HG02610 (cell line): ENCODE data around the gene TBCD.

Experiments used
- ATAC-seq: cut with Tn5 transposase; IDR thresholded peaks from one replicate; pipeline ENCODE4 v1.9.1; 2021; ENCODE audit warnings: mild to moderate bottlenecking, moderate library complexity; ENCODE audit not compliant: unreplicated experiment

Gene TBCD

DNA sequence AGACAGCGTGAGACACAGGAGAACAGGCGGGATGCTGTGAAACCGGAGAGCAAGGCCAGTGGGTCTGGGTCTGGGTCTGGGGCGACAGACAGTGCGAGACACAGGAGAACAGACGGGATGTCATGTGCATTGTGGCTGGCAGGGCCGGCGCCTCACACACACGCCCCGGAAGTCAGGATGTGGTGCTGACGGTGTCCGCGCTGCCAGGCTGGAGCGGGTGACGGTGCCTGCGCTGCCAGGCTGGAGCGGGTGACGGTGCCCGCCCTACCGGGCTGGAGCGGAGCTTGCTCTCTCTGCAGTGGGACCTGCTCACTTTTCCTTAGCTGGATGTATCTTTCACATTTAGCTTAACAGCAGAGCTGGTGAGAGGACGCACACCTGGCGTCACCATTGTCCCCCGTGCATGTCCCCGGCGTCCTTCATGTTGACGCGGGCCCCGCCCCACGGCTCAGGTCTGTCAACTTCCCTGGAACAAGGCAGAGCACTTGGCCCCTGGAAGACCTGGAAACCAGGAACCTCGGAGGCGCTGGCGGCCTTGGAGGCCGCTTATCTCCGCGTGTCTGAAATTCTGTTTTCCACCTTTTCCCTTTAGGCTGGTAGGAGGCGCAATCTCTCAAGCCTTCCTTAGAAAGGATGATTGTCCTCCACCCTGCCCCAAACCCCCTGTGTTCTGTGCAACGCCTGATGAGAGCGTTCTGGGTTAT, 131.0 kb downstream of the TBCD start:
- no peak for ATAC-seq

DNA sequence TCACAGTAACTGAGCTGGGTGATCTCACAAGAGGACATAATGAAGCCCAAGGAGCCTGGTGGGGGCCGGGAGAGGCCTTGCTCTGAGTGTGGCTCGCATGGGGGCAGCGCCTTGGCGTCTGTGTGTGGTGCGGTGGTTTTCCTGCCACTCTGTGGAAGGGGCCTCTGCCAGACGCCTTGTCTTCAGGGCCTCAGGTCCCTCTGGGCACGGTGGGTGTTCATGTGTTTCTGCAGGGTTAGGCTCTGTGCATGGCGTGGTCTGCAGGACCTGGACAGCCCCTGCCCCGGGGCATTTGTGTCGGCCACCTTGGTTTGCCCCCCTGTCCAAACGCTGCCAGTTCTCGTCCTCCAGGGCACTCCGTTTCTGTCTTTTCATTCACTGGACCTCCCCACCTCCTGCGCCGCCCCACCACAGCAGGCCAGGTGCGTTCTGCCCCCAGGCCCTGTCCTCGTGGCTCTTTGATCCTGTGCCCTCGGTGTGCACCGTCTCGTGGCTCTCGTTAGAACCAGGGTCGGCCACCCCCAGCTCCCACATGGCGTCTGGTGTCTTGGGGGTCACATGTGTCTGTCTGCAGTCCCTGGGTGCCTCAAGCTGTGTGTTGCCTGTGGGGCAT, 131.7 kb downstream of the TBCD start:
- ATAC-seq, result no peak

- ATAC-seq, result no peak
Measured at GRCh38 chr17:82884341-82884969, 132.6 kb downstream of the TBCD start.

DNA sequence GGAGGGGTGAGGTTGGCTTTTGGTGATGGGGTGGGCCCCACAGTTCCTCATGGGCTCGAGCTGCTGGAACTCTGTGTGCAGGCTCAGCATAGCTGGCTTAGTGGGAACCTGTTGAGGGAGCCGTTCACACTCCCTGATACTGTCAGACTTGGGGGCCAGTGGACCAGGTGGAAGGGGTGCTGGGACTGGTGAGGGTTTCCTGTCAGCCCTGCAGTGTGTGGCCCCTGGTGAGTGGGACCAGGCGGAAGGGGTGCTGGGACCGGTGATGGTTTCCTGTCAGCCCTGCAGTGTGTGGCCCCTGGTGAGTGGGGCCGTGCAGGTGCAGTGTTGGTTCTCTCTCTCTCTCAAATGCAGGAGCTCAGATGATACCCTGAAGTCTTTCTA, 133.1 kb downstream of the TBCD start:
- ATAC-seq, result peak; percentile 47

GRCh38 chr17:82887255-82888164, 135.6 kb downstream of the TBCD start:
- no peak for ATAC-seq

DNA sequence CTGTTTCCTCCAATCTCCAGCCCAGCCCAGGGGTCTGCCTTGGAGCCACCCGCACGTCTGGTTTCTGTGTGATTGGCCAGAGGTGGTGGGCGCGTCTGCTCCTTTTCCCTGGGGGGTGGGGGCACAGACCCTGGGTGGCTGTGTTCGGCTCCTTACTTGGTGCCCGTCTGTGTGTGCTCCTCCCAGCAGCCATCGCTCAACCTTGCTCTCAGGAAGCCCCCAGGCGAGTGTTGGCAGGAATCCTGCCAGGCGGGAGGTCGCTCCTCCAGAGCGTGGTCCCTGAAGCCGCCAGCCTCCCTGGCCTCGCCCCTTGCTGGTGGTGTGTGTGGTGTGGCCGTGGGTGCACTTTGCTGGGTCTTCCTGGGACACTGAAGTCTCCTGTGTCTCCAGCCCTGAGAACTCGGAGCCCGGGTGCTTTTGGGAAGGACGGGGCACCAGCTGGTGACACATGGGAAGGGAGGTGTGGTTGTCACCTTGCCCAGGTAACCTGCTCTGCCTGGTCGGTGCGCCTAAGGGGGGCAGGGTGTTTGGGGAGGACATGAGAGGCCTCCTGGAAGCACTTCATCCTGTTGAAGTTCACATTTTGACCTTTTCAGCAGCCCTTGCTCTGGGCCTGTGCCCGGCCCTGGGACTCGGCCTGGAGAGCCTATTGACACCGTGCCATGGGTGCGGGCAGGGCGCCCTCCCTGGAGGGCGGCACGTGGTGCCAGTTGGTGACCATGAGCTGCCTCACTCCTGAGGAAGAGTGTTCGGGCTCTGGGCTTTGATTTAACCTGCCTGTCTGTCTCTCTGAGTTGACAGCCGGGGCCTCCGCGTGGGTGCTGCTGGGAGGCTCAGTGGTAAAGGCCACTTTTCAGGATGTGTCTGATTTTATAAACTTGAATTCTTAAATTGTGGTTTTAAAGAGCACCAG, 137.0 kb downstream of the TBCD start:
- ATAC-seq, result no peak

DNA sequence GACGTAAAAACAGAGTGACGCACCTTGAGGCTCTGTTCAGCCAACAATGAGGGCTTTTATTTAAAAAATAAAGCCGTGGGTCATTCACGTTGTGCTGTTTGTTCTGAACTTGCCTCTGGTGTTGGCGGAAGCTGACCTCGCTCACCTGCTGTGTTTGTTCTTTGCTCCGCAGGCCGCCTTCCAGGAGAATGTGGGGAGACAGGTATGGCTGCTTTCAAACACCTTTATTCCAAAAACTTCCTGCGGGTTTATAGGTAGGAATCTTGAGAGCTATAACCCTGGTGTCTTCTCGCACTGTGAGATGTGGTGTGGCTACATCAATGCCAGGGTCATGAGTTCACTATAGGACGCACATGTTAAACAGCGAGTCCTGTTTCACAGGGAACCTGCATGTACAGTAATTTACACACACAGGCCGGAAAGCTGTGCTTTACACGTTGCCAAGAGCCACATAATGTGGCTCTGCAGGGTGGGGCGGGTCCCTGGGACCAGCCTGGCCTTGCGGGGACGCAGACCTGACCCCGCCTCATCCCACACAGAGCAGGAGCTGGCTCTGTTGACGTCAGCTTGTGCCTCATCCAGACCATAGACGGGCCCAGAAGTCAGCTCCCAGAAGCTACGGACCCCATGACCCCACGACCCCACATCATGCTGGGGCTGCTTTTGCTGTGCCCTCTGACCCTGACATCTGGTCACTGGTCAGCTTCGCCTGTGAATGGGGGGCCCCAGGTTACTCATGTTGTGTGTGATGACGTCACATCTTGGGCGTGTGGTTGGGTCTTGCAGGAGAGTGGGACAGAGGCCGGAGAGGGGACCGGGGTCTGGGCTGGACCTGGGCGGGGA, 137.9 kb downstream of the TBCD start:
- ATAC-seq, result no peak

- no peak for ATAC-seq
Measured at GRCh38 chr17:82890339-82890730, 138.5 kb downstream of the TBCD start.

GRCh38 chr17:82890926-82891678, 139.2 kb downstream of the TBCD start:
- no peak for ATAC-seq

GRCh38 chr17:82891911-82892310, 140.0 kb downstream of the TBCD start:
- no peak for ATAC-seq

DNA sequence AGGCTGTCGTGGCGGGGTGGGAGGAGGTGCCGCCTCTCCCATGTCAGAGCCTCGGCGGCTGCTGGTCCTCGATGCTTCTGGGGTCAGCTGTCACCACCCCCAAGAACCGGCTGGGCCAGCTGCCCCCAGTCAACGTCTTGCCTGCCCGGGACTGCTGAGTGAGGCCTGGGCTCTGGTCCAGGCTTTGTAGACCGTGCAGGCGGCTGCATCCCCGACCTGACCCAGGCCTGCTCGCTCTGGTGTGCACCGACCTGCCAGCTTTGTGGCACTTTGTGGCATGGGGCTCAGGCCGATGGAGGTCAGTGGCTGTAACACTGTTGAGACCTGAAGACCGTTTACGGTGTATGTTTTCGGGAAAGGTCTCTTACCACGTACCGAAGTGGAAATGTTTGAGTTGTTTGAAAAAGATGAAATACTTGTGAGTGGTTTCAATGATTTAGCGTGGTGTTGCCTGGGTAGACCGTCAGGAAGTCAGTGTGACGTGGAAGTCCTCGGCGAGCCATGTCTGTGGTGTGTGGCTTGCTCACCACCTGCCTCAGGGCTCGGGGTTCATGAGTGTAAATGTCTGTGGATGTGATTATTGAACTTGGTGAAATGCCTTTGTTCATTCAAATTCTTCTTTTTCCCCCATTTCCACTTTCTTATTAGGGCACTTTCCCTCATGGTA, 141.2 kb downstream of the TBCD start:
- ATAC-seq, result no peak

GRCh38 chr17:82893779-82894178, 141.9 kb downstream of the TBCD start:
- no peak for ATAC-seq

DNA sequence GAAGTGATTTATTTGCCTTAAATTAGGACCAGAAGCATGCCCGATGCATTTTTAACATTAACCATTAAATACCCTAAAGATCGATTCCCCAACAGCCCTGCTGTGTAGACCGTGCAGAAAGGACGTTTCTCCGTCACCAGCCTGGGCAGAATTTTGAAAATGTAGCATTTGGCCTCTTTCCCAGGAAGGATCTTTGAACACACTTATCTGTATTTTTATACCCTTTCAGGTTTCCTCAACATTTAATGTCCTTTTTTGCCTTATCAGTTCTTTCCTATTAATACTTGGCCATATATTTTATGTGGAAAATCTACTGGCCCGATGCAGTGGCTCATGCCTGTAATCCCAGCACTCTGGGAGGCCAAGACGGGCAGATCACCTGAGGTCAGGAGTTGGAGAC, 142.5 kb downstream of the TBCD start:
- no peak for ATAC-seq

DNA sequence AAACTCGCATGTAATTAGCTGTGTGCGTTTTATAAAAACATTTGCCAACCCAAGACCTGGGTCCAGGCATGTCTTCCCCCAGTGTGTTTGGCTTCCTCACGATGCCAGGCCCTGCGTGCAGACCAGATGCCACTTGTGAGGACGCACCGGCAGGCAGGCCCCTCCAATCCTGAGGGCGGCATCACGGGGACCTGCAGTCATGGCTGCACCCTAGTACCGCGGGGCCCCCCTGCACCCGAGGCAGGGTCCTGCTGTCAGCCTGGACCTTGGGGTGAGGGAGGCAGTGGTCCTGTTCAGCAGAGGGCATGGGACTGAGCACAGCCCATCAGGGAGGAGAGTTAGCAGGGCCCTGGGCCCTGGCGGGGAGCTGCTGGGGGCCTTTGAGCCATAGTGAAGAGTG, 143.2 kb downstream of the TBCD start:
- no peak for ATAC-seq

DNA sequence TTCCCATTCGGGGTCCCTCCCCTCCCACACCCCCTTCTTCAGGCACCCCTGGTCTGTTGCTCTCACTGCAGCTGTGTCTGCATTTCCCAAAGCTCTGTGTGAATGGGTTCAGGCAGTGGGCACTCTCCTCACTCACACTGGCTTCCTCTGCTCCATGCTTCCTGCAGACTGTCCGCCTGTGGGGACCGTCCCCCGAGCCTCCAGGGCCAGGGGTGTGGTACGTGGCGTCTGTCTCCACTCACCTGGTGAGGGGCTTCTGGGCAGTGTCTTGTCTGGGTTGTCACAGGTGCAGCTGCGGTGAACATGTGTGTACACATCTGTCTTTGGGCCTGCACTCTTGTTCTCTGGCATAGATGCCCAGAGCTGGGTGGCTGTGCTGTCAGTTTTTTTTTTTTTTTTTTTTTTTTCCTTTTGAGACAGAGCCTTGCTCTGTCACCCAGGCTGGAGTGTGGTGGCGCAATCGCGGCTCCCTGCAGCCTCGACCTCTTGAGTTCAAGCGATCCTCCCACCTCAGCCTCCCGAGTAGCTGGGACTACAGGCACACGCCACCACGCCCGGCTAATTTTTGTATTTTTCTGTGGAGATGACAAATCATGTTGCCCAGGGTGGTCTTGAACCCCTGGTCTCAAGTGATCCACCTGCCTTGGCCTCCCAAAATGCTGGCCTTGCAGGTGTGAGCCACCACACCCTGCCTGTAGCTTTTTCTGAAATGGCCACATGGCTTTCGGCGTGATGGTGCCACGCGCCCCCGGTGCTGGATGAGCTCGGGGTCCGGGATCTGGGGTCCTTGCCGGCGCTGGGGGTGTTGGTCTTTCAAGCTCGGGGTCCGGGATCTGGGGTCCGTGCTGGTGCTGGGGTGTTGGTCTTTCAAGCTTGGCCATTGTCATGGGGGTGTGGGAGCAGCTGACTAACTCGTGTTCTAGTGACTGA, 144.5 kb downstream of the TBCD start:
- ATAC-seq, result no peak

- ATAC-seq, result no peak
Measured at GRCh38 chr17:82897514-82898249, 145.8 kb downstream of the TBCD start.
